GM18498 (cell line): Measurements from ENCODE around the gene BST1.
"Not testable (repeated sequence)": the region's sequence is repeated elsewhere in the genome, so short reads cannot be mapped to it uniquely, and the experiment has no call there.

Experiments used
- ATAC-seq: cut with Tn5 transposase; IDR thresholded peaks from one replicate; pipeline ENCODE4 v1.9.1; 2021; ENCODE audit warnings: mild to moderate bottlenecking, moderate library complexity; ENCODE audit not compliant: unreplicated experiment

The BST1 gene

DNA sequence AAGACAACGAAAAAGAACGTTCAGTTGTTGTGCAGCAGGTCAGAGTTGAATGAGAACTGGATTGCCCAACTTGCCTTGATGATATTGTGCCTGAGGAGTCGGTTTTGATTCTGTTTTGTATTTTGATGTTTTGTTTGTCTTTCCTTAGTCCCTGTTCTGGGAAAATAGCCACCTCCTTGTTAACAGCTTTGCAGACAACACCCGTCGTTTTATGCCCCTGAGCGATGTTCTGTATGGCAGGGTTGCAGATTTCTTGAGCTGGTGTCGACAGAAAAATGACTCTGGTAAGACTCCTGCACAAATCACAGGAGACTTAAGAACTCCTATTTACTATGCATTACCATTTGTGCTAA, 4.5 kb downstream of the BST1 start:
- ATAC-seq = no peak

DNA sequence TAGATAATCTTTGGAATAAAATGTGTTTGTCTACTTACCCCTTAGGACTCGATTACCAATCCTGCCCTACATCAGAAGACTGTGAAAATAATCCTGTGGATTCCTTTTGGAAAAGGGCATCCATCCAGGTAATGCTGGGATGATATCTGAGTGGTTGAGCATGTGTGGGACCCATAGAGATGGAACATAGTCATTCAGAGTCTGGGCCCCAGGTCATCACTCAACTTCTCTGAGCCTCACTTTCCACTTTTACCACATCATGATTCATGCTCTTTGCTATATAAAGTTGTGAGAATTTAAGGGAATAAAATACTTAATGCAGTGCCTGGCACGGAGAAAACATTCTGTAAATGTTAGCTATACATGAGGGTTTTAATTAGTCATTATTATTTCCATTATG, 8.9 kb downstream of the BST1 start:
- no peak for ATAC-seq

DNA sequence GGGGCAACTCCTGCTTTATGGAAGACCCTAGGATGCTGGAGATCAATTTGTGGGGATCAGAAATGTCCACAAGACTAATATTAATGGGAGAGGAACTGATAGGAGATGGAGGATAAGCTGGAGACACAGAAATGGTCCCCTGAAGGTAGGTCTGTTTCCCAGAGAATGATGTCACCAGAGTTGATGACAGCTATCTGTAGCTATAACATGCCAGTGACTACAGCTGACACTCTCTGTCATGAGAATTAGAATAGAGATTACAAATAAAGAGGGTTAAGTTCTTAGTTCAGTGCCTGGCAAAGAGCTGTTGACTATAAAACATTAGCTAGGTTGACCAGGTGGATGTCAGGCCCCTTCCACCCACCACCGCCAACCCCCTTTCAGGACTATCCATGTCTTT, 9.3 kb downstream of the BST1 start:
- ATAC-seq = no peak

DNA sequence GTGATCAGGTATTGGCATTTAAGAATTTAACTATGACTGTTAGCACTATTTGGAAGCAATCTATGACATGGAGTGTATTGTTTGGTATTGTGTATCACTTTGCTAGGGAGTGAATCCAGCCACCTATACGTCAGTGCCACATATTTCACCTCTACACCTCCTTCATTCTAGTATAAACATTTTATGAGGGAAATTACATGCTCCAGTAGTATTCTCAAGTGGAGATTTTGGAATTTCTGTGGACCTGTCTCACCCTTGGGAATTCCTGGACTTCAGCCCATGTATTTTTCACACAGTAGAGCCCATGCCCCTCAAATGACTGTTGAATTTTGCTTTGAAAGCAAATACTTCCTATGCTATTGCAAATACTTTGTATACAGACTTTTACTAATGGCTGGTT, 11.3 kb downstream of the BST1 start:
- no peak for ATAC-seq

DNA sequence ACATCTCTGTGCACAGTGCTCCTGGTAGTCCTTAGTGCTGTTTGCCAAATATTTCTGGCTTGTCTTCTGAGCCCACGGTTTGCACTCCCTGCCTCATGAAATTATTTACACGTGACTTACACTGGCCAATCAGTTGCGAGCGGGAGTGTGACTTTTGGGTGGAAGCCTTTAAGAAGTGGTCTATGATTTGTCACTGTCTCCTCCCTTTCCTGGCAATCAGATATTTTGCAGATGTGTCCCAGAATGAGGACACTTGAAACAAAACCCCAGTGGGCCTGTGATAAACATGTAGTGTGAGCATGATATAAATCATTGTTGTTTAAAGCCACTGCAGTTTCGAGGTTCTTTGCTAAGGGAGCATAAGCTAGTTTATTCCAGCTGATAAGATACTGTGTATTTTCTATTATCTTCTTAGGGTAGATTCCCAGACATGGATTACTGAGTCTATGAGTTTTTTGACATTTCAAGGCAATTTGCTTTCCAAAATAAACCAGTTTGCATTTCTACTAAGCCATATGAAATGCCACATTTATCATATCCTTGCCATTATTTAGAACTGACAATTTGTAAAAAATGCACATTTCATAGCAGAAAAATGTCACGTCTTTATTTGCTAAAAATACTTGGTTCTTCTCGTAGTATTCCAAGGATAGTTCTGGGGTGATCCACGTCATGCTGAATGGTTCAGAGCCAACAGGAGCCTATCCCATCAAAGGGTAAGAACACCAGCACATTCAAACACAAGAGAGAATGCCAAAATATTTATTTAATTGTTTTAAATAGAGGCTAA, 12.0 kb downstream of the BST1 start:
- no peak for ATAC-seq

DNA sequence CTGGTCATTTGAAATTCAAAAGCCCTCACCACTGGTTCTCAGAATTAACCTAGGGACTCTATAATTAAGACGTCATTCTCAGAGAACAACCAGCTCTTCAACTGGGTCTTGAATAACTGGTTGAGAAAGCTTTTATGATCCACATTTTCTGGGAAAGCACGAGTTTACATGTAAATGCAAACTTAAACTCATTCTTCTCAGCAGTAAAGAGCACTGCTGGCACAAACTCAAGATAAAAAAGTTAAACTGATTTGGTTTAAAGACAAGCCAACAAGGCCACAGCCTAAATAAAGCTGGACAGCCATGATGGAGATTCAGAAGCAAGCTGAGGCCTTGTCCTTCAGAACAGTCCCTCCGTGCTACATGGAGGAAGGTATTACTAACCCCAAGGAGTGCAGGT, 13.2 kb downstream of the BST1 start:
- ATAC-seq = no peak

DNA sequence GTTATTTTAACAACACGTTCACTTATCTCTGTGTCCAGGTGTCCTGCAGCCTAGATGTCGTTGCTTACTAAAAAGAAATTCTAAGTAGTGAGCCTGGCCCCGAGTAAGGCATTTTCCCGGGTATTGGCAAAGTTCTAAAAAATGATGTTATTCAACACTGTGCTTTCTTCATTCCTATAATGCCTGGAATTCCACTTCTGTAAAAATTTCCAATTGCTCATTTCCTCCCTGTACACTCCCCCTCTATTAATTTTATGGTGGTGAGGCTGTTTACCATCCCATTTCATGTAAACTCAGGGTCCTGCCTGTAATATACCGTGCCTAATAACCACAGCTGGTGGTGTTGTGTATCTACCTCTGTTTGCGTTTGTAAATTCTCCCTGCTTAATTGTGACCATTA, 14.2 kb downstream of the BST1 start:
- ATAC-seq = no peak

DNA sequence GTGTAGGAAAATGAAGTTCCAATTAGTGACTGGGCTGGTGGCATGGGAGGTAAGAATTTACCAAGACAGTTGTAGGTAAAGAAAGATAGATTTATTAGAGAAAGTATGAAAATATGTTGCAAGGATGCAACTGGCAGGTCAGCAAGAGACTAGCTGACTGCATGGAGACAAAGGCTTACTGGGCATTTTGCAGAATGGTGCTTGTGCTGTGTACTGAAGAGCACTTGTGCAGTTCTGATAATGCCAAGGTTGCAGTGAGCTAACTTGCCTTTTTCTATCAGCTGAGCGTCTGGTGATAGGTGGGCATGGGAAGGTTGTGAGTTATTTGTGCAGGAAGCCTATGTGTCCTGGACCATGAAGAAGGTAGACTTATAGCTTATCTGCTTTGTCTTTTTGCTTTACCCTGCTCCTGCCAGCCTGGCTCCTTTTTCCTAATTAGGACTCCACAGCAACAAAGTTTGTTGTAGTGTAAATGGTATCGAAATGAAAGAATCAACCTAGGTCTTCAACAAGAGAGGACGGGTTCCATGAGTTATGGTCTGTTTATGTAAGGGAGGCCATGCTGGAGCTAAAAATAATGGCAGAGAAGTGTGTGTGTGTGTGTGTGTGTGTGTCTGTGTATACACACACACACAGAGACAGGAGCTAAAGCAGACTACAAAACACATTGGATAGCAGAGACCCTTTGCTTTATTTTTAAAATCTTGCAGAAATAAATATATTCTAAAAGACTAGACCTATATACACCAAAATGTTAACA, 15.0 kb downstream of the BST1 start:
- ATAC-seq = no peak

DNA sequence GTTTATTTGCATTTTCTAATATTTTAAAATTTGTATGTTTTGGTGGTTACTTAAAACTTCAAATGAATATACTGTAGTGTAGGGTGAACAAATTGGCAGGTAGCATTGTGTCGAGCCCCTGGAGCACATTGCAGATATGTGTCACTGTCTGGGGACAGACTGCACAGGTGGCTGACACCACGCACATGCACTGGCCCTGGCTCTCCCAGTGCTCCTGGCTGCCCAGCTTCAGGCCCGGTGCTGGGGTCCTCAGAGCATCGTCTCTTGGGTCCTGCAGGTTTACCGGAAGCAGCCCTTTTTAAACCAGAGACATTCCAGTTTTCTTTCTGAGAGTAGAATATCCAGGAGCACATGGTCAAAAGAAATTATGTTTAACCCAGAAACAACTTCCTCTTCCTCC, 15.6 kb downstream of the BST1 start:
- ATAC-seq = no peak

DNA sequence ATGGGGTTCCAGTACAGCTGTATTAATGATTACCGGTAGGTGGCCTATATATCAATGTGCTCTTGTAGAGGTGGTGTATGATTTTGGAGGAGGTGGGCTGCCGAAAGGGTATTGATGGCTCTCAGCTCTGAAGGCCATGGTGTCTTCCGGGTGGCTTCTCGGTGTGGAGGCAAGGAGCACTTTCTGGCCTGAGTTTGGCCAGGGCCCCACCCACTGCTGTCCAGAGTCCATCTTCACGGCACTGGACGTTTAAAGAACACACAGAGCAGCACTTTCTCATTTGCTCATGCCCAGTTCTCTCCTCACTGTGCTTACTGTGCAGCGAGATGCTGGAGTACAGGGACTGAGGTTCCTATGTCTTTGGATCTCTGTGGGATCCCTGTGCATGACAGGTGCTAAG, 16.1 kb downstream of the BST1 start:
- ATAC-seq = no peak

DNA sequence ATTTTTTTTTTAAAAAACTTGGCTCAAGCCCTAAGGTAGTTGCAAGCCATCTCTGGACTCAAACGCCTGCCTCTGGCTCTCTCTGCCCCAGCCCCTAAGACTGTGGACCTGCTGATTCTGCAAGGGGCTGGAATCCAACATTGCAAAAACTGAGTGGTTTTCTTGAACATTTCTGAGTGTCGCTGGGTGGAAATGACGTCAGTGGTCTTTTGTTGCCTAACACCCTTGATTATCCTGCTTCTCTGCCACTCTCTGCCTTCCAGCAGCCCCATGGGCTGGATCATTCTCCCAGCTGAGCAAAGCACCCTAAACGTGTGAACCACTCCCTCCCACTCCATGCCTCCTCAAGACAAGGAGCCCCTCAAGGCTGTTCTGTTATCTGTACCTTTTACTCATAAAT, 16.6 kb downstream of the BST1 start:
- ATAC-seq = no peak

DNA sequence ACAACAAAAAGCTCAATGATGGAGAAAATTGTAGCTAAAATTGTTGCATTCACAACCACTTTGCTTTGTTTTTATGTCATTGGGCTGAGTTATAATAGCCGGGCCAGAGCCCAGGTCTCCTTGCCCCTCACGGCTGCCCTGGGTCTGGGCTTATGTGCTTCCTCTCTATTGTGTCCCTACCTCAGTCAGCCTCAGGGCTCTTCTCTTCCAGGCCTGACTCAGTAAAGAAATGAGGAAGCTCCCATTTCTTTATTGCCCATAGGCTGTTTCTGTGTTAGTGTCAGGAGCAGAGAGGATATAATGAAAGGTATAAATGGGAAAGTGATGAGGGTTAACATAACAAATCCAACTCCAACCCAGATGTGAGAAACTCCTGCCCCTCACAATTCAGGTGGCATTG, 18.0 kb downstream of the BST1 start:
- ATAC-seq = no peak

DNA sequence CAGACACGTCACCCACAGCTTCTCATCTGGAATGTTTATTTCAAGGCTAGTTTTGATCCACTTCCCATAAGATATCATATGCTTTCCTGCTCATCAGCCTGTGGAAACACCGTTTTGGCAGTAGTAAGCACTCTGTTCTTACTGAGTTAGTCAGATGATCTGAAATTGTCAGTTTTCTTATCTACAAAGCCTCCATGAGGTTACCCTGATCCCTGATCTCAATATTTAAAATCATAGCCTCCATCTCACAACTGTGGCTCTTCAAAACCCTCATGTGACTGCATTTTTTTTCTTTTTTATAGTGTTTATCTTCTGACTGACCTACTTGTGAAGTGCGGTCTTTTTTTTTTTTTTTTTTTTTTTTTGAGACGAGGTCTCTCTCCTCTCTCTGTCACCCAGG, 22.7 kb downstream of the BST1 start:
- no peak for ATAC-seq

DNA sequence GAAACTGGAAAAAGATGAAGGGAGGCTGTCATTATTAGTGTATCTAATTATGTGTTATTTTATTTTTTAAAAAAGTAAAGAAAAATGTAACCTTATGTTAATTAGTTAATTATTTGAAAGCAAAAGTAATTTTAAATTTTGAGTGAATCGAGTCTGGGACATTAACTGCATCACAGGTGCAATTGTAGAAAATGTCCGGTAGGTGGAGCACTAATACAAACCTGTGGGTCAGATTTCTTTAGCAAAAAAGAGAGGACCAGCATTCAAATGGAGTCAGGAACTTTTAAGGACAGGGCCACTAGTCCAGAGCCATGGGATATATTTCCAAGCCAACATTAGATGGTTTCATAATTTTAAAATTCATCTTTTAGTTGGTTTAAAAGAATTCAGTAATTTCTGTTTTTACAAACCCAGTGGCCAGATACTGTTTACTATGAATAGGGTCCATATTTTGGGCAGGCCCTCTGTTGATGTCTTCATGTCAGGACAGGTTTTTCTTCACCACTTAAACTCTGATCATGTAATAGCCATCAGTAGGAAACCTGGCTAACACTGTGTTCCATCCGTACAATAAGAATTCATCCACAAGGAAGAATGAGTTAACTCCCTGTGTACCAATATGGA, 27.2 kb downstream of the BST1 start:
- peak; percentile 55 for ATAC-seq

DNA sequence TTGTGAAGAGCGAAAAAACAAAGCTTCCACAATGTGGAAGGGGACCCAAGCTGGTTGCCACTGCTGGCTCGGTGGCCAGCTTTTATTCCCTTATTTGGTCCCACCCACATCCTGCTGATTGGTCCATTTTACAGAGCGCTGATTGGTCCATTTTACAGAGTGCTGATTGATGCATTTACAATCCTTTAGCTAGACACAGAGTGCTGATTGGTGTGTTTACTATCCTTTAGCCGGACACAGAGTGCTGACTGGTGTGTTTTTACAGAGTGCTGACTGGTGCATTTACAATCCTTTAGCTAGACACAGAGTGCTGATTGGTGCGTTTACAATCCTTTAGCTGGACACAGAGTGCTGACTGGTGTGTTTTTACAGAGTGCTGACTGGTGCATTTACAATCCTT, 30.2 kb downstream of the BST1 start:
- ATAC-seq = not testable (repeated sequence)

DNA sequence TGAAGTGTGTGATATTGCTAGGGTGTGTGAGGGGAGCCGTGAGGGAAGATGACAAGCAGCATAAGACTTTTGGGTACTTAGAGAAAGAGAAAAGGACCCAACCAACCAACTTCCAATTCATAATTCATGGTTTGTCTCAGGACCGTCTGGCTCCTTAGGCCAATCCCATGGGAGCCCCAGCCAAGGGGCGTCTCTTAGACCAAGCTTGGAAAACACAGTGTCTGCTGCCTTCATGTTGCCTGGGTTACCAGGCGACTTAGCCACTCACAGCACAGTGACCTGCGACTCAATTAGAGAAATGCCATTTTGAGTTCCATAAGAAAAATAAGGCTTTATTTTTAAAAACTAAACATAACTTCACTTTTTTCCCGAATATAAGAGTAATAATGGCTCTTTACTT, 32.7 kb downstream of the BST1 start:
- ATAC-seq = no peak

DNA sequence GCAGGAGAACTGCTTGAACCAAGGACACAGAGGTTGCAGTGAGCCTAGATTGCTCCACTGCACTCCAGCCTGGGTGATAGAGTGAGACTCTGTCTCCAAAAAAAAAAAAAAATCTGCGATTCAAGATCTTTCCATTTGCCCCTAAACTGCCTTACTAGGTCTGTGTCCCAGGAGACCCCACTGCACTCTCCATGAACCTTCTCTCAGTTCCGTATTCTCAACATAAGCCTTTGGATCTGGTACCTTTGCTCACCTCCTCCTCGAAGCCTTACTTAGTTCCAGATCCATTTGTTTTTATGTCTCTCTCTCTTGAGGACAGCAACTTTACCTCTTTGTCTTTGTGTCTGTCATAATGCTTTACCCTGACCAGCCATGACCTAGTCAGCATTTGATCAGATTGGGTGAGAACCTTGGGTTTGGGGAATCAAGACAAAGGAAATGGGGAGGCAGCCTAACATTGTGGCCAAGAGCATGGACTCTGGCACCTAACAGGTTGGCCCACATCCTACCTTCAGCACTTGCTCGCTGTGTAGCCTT, 33.7 kb downstream of the BST1 start:
- no peak for ATAC-seq

DNA sequence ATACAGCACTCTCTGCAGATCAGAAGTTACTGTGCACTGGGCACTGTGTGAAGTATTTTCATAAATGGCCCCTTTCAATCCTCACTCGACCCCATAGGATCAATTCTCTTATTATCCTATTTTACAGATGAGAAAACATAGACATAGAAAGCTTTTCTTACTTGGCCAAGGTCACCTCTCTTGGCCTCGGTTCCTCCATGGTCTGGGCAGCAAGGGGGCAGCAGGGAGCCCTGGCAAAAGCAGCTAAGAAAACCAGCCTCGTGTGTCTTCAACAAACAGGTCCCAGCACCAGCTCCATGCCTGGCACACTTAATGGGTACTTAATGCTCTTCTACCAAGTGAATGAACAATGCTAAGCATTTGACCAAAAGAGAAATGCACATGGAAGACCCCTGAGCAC, 34.4 kb downstream of the BST1 start:
- ATAC-seq = no peak

DNA sequence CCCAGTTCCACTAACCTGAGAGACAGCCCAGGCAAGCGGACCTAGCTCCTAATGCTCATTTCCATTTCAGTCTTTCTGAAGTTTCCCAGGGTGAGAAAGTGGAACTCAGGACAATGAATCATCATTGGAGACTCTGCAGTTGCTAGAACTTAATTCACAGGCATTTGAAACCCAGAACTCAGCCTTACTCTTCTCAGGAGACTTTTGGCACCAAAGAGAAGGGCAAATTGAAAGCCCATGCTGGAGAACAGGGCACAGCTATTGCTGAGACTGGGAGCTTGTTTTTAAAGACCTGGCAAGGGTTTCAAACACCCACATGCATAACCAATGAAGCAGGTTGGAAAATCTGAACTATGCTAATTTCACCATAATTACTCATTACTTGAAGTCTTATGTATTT, 36.0 kb downstream of the BST1 start:
- ATAC-seq = no peak

DNA sequence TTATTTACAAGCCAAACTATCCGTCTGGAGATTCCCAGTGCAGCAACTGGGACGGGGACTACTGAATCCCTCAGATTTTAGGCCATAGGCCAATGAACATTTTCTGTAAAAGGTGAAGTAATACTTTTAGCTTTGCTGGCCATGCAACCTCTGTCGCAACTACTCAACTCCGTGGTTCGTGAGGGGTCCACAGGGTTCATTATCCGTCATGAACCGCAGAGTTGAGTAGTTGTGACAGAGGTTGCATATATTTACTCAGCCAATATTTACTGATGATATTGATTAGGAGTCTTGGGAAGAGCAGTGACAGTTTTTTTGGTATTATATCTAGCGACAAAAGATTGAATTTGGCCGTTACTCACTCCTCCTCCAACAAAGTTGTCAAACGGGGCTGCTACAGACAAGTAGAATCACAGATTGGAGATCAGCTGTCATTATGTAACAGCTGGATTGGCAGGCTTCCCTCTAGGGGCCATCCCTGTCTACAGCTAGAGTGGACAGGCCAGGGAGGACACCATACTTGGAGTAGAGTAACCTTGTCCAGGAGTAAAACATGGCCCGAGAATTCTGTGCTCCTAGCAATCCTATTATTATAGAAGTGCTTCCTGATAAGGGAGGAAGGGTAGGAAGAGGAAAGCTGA, 38.0 kb downstream of the BST1 start:
- ATAC-seq = no peak

DNA sequence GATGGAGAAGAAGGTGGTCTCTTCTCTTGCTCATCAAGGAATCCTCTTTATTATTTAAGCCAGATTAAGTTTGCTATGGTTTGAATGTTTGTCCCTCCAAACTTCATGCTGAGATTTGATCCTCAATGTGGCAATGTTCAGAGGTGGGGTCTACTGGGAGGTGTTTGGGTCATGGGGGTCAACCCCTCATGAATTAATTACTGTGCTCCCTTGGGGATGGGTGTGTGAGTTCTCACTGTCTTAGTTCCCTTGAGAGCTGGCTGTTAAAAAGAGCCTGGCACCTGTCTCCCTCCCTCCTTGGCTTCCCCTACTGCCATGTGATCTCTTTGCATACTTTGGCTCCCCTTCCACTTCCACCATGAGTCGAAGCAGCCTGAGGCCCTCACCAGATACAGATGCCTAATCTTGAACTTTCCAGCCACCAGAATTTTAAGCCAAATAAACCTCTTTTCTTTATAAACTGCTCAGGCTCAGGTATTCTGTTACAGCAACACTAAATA, 39.3 kb downstream of the BST1 start:
- ATAC-seq = no peak
